ENCODE measurements around the gene BCKDHA. TPM values are rescaled to one million over a fixed set of nuclear protein-coding genes. Genes with fewer than 3 reads are reported as not detected.

Gene BCKDHA
- total and polyA plus RNA-seq, 9 donors = 3.8 to 43.8 (median 19.0) TPM

DNA sequence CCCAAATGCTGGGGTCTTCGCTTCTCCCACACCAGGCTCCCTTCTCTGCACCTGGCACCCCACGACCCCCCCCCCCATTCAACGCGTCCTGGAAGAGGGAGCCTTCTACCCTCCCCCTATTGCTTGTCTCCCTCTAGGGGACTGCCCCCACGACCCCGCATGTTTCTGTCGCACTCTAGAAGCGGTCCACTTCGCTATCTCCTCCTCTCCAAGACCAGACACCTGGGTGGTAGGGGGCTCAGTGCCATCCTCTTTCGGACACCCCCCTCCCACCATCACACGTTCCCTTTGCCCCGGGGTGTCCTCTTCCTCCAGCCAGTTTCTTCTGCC lies 45.4 kb upstream of the BCKDHA start:
- Histone ChIP-seq H3K4me1 (ENCODE audit: insufficient read depth) (peaks cover 12% of the 10 kb centered on the region), H3K27ac (peak overlapping the region; percentile 65 to 77), H3K27me3 (no peaks in the 10 kb centered on the region), H3K4me3 (peak overlapping the region; percentile 60), H3K9me3 (no peaks in the 10 kb centered on the region), H3K36me3 (no peaks in the 10 kb centered on the region)
- TF ChIP-seq, protein P1, sequence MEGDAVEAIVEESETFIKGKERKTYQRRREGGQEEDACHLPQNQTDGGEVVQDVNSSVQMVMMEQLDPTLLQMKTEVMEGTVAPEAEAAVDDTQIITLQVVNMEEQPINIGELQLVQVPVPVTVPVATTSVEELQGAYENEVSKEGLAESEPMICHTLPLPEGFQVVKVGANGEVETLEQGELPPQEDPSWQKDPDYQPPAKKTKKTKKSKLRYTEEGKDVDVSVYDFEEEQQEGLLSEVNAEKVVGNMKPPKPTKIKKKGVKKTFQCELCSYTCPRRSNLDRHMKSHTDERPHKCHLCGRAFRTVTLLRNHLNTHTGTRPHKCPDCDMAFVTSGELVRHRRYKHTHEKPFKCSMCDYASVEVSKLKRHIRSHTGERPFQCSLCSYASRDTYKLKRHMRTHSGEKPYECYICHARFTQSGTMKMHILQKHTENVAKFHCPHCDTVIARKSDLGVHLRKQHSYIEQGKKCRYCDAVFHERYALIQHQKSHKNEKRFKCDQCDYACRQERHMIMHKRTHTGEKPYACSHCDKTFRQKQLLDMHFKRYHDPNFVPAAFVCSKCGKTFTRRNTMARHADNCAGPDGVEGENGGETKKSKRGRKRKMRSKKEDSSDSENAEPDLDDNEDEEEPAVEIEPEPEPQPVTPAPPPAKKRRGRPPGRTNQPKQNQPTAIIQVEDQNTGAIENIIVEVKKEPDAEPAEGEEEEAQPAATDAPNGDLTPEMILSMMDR (IDR thresholded peaks at IDR 0.05) = no peak
- TF ChIP-seq EP300 (IDR thresholded peaks at IDR 0.05) (no peak), POLR2A (IDR thresholded peaks at IDR 0.05) (no peak)
- no peak for DNase-seq
- 0 to 1% (median 1%) methylated on average over 12 of the region's 12 CpGs for WGBS, 3 donors
- intact Hi-C loops (cut with DNase I) = loop anchor here in 2 of 4 donors (2.0 to 5.0 kb wide), 2 partner anchors 27 to 40 kb away; partner anchors contain the start of gene CCDC97 (in 1 of the 2)

DNA sequence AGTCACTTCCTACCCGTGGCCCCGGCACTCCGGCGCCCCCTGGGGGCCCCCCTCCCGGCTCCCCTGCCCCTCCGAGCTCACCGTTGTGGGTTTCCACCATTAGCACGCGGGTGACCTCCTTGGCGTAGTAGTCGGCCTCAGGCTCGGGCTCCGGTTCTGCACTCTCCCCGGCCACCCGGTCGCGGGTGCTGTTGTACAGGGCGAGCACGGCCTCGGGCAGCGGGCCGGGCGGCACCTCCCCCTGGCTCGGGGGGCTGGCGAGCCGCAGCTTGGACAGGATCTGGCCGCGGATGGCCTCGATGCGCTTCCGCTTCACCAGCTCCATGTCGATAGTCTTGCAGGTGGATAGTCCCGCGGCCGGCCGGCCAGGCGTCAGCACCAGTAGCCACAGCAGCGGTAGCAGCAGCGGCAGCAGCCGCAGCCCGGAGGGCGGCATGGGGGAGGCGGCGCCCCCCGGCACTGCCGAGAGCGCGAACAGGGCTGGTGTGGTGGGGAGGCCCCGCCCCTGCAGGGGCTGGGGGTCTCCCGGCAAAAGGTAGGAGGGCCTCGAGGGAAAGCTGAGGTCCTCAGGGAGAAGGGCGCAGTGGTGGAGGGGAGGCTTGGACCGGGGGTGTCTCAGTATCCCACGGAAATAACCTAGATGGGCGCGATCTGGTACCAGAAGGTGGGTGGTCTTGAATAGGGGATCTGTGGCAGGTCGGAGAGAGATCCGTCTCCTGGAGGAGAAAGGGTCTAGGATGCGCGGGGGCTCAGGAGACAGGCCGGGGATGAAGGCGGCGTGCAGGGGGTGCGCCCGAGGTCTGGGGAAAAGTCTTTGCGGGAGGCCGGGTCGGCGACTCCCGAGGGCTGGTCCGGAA lies 44.8 kb upstream of the BCKDHA start:
- peak; percentile 46 to 76 (median 70) for DNase-seq
- peaks cover 12% of the 10 kb centered on the region for H3K4me1 ChIP-seq (ENCODE audit: insufficient read depth)
- H3K27ac ChIP-seq = peak overlapping the region; percentile 65 to 77

DNA sequence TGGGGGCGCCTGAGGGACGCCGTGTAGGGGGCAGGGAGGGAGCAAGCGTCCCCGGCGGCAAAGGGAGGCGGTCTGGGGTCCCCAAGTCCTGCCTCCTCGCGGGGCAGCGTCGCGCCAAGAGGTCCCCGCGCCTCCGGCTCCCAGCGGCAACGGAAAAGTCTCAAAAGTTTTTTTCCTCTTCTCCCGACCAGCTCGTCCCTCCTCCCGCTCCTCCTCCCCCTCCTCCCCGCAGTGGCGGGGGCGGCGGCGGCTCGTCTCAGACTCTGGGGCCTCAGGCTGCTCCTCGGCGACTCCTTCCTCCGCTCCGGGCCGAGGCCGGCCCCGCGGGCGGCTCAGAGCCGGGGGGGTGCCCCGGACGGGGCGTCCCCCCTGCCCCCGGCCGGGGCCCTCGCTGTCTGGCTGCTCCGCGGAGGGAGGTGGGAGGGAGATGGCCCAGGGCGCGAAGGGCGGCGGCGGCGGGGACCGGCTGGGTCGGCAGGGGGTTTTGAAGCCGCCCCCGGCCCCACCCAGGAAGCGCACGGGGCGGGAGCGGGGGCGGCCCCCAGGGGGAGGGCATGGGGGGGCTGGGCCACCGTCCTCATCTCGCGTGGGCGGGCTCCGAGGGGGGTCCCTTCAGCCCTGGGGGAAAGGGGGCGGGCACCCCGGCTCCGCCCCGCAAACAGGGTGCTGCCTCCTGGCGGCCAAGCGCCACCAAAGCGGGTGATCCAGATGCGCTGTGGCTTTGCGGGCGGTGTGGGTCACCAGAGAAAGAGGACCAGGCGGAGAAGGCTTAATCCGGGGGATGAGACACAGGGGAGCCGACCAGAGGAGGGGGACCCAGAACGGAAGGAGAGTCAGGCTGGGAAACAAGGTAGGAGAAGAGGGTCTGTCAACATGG lies 43.9 kb upstream of the BCKDHA start, which contains the start of gene TGFB1:
TGFB1 (minus strand) TSS at position 457 of the 877 bp plus-strand sequence. CDS start 878 bp downstream, outside the sequence.
- TF ChIP-seq POLR2A (IDR thresholded peaks at IDR 0.05) = peak; percentile 57
- no peak for TF ChIP-seq EP300 (IDR thresholded peaks at IDR 0.05)
- TF ChIP-seq, protein P1 (IDR thresholded peaks at IDR 0.05) = peak; percentile 80 to 91 (median 89)
- Histone ChIP-seq H3K36me3 (no peaks in the 10 kb centered on the region), H3K4me3 (peak within 1 kb of the TSS; percentile 60), H3K4me1 (ENCODE audit: insufficient read depth) (peaks cover 12% of the 10 kb centered on the region), H3K27me3 (no peaks in the 10 kb centered on the region), H3K9me3 (no peaks in the 10 kb centered on the region), H3K27ac (peak within 1 kb of the TSS; percentile 65 to 77)
- WGBS, 3 donors = 0 to 1% (median 1%) methylated on average over 53 to 78 of the region's 78 CpGs
- intact Hi-C loops (cut with DNase I) = loop anchor here in 2 of 4 donors (2.0 to 5.0 kb wide), 2 partner anchors 29 to 41 kb away; partner anchors contain the start of gene CCDC97 (in 1 of the 2)
- DNase-seq = peak; percentile 80 to 89 (median 87)

More for the DNA sequence above, 44.8 kb upstream of the BCKDHA start:
- 0 to 1% (median 0%) methylated on average over 61 to 71 of the region's 71 CpGs for WGBS, 3 donors
- H3K27me3 ChIP-seq = no peaks in the 10 kb centered on the region
- H3K9me3 ChIP-seq = no peaks in the 10 kb centered on the region
- peak overlapping the region; percentile 60 for H3K4me3 ChIP-seq
- TF ChIP-seq EP300 (IDR thresholded peaks at IDR 0.05) (no peak), POLR2A (IDR thresholded peaks at IDR 0.05) (no peak)
- TF ChIP-seq, protein P1 (IDR thresholded peaks at IDR 0.05) = peak in 1 of 3 donors; percentile 30
- intact Hi-C loops (cut with DNase I) = loop anchor here in 2 of 4 donors (2.0 to 5.0 kb wide), 2 partner anchors 28 to 41 kb away; partner anchors contain the start of gene CCDC97 (in 1 of the 2)
- H3K36me3 ChIP-seq = no peaks in the 10 kb centered on the region
